ENCODE measurements around the gene PLB1.
"Not testable (repeated sequence)": the region's sequence is repeated elsewhere in the genome, so short reads cannot be mapped to it uniquely, and the experiment has no call there.

The PLB1 gene

DNA sequence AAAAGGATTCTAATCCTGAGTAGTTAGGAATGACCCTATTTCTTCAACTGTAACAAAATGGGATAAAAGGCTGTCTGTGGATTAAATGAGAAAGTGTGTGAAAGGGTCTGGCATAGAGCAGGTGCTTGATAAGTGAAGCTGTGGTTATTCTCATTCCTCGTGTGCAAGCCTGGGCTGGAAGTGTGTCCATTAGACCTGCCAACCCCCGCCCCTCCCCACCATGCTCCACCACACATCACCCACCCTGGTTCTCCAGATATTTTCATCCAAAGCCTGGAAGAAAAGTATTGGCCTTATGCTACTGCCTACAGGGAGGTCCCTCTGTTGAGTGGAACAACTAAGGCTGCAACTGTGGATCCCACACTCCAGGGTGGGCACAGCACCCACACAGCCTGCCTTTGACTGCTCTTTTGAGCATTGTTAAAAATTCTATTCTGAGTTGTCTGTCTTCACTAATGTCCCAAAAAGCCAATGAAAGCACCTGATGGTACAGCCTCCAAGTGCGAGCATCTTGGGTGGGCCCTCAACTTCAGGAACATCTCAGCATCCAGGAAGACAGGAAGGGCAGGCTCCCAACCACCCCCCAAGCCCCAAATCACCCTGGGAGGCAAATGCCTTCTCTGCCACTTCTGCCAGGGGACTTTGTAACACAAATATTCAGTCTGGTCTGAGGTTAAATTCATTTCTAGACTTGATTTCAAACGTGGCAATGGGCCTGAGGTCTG, 153.0 kb downstream of the PLB1 start:
- DNase-seq (ENCODE audit: low spot score), result no peak

DNA sequence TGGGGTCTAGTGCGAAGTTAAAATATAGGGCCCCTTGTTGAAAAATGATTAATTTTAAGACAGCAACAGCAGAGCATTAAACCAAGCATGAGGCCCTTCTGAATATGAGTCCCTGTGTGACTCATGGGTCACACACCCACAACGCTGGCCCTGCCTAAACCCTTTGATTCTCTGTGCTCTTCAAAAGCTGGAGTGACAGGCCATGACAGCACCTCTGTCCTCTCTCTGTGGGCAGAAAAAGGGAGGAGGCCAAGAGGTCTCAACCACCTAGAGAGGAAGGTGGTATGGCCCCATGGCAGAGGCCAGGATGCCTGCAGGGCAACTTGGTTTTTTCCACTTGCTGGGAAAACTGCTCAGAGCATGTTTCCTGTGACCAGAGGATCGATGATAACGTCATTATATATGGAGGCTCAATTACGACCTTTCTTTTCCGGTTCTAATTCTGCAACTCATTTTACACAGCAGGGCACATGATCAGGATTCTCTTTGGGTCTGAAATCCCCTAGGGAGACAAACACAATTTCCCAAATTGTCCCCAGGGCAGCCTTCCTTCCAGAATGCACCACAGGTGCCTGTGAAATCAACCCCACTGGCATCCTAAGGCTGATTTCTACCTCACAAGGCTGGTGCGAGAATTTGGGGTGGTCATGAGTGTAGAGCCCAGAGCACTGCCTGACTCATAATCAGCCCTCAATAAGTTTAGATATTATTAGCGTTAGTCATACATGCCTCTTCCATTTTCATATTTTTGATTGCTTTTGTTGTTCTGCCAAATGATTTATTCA, 153.8 kb downstream of the PLB1 start:
- no peak for DNase-seq (ENCODE audit: low spot score)

GRCh38 chr2:28650266-28650584, 154.4 kb downstream of the PLB1 start:
- DNase-seq (ENCODE audit: low spot score), result no peak

DNA sequence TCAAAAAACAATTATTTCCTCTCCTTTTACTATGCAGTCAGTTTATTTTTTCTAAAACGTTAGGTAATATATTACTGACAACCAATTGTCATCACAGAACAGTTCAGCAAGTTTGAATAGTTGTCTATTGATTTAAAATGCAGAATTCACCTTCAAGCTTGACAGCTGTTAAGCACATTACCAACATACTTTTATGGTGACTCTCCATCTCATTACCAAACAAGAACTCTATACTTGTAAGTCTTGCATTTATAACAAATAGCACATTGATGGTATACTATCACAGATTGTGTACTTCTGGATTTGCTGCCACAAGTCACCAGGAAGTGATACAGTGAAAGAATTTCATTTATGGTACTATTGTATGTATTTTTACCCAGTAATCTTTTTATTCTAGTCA, 156.4 kb downstream of the PLB1 start:
- DNase-seq (ENCODE audit: low spot score), result no peak

- DNase-seq (ENCODE audit: low spot score), result no peak
Observed at GRCh38 chr2:28653892-28654662, 158.2 kb downstream of the PLB1 start.

DNA sequence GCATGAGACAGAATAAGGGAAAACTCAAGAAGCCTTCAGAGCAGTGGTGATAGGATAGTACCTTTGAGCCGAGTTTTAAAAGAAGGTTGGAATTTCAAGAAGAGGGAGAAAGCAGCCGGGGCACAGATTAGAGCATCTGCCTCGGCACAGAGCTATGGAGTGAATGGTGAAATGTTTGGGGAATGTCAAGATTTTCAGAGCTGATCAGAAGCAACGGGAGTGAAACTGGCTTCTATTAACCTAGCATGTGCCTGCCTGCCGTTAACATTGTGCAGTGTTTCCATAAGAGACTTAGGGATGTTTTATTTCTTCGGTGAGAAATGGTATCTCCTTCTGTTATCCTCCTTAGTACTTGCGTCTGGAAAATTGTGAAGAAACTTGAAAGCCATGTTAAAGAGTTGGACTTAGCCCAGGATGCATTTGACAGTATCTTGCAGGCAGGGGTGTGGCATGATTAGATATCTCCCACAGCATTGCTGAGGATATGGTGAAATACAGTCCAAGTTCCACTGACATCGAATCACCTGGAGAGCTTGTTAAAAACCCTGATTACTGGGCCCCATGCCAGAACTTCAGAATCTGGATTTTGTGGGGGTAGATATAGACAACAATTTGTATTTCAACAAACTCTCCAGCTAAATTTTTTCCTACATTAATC, 158.9 kb downstream of the PLB1 start:
- no peak for DNase-seq (ENCODE audit: low spot score)

DNA sequence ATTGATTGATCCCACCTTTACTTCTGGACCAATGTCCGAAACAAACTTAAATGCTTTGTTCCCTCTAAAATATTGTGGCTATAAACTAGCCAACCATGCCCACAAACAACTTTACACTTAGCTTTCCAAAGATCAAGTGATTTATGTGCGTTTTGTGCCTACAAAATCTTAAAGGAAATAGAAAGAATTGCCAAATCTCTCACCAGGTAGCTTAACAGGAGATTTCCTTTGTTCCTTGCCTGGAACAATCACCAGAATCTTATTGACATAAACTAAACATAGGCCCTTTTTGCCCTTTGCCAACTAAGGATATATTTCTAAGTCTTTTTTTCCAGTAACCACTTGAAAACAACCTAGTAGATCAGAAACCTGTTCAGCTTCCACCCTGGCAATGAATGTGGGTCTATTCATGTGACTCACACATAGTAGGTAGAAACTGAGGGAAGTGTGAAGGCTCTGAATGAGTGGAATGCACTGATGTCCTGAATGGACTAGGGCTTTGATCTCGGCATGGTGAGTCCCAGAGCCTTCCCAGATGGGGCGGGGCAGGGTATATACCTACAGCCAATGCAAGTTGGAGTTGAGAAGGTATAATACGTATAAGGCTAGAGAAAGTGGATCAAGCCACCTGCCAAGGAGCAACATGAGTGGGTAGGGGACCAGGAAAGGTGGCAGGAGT, 161.2 kb downstream of the PLB1 start:
- no peak for DNase-seq (ENCODE audit: low spot score)

DNA sequence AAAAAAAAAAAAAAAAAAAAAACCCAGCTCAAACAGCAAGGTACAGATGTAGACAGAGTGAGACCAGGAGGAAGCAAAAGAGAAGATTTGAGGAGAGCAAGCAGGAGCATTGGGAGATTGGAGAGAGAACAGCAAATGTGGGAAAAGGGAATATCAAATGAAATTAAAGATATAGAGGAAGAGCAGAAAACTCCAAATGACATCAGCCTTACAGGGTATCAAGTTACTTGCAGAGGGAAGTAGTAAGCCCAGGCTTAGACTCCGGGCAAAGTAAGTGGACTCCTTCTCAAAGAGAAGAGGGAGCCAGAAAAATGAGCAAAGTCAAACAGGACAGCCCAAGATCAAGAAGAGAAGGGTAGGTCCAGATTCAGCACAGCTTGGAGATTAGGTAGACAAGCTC, 162.5 kb downstream of the PLB1 start:
- DNase-seq (ENCODE audit: low spot score), result no peak

DNA sequence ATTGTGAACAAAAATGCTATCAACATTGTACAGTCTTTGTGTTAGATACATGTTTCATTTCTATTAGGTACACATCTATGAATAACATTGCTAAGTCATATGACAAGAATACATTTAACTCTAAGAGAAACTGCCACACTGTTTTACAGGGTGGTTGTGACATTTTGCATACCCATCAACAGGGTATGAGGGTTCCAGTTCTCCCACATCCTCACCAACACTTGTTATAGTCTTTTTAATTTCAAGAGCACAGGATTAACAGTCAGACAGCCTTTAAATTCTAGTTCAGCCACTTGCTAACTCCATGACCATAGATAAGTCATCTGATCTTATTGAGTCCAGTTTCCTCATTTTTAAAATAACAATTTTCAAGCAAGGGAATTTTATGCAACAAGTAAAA, 163.3 kb downstream of the PLB1 start:
- no peak for DNase-seq (ENCODE audit: low spot score)

- DNase-seq (ENCODE audit: low spot score), result no peak
Observed at GRCh38 chr2:28661589-28662001, 165.7 kb downstream of the PLB1 start.

DNA sequence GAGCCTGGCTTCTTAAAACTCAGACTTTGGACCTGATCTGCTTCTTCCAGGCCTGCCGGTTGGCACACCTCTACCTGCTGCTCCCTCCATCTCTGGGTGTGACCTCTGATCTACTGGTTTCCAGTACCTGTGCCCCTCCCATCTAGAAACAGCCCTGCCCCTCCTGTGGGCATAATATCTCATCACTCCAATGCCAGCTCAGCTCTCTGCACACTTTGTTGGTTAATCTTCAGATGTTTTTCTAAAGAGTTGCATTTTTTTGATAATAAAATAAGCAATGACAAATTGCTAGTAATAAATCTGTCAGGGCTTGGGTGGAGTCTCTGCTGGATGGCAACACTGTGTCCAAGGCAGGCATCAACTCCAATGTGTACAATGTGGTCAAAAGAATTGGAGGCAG, 166.2 kb downstream of the PLB1 start:
- DNase-seq (ENCODE audit: low spot score), result no peak

DNA sequence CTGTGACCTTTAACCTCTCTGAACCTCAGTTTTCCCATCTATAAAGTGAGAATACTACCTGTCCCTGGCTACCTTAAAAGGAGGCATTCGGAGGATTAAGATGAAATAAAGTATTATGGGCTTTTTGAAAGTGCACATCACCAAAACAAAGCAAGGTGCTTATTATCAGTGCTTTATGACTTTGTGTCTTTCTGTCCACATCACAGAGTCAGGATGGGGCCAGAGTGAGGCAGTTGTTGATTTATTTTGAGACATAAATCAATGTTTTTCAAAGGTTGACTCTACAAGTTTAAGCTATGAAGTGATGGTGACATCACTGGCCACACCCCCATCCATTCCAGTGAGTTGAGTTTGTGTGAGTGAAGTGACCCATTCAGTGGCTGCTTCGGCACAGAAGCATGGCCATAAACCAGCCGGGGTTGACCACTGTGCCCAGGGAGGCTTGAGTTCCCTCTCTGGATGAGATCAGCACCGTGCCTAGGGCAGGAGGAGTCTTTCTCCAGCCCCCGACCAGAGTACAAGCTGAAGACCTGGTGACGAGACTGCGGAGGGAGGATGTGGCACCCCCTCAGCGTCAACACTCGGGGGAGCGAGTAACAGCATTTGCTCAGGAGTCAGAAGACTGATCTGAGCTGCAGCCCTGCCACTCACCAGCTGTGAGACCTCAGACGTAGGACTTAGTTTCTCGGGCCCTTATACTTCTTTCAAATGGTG, 166.8 kb downstream of the PLB1 start:
- no peak for DNase-seq (ENCODE audit: low spot score)

DNA sequence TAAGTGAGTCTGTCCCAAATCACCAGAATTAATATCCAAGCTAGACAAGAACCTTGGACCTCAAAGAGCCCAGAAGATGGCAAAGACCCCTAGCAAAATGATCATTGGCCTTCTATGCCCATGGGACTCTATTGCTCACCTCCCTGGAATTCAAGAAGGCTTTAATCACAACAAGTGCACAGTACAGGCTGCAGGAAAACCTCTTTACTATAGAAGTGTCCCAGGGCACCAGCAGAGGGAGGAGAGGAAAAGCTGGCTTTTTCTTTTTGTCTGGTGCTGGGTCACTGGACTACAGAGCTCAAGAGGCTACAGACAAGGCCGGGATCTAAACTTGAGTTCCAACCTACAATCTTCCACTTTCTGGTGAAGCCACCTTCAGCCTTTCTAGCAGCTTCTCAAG, 167.5 kb downstream of the PLB1 start:
- DNase-seq (ENCODE audit: low spot score), result no peak

DNA sequence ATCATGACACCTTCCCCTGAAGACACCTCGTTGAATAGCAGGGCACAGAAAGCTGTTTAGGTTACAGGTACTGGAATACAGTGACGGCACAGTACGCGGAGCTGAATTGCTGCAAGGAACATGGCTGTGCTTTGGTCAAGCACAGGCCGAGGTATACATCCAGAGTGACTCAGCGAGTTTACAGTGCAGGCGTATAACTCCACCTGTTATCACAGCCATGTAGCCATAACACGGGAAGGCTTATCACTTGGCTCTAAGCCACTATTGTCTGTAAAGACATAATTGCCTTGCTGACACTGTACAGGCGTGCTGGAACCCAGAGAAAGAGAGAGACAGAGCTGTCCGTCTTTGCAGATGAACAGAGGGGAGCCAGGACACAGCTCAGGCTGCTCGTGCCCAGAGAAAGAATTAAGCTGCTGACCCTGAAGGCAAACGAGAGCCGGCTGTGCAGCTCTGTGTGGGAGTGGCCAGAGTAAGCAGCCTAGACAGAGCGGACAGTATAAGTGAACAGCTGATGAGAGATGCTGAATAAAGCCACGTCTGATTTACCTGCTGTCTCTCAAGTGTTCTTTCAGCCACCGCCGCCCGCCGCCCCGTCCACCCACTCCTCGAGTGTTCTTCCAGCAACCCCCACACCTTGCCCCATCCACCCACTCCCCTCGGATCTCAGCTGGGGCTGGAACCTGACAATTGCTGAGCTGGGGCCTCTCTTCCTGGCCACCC, 168.4 kb downstream of the PLB1 start:
- no peak for DNase-seq (ENCODE audit: low spot score)

GRCh38 chr2:28665041-28665704, 169.3 kb downstream of the PLB1 start:
- no peak for DNase-seq (ENCODE audit: low spot score)

GRCh38 chr2:28665811-28666377, 170.0 kb downstream of the PLB1 start:
- DNase-seq (ENCODE audit: low spot score), result not testable (repeated sequence)

- DNase-seq (ENCODE audit: low spot score), result no peak
Observed at GRCh38 chr2:28666496-28667184, 170.8 kb downstream of the PLB1 start.

DNA sequence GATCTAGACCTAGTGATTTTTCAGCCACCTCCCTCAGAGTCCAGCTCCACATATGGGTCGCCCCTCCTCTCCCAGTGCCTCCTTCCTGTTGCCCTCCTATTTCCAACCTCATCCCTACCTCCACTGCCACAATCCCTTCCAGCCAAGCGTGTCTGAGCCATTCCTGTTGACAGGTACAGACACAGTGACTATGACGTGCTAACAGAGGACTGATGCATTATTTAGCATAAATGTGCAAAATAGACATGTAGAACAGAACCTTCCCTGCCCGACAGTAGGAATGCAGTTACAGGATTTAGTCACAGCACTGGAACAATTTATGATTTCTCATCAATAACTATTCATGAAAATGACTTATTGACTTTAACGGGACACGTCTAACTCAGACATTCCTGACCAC, 171.4 kb downstream of the PLB1 start:
- no peak for DNase-seq (ENCODE audit: low spot score)

All from hematopoietic multipotent progenitor cell treated with erythropoietin and hydrocortisone succinate and interleukin-3 and kit ligand, for 15 days (in vitro differentiated cells).